Inferior parietal cortex (tissue), 1 donor: ENCODE results near the gene THRSP.
A peak's percentile ranks its signal among the peaks of the same experiment; 100 is the strongest.
"Not testable (repeated sequence)": the region's sequence is repeated elsewhere in the genome, so short reads cannot be mapped to it uniquely, and the experiment has no call there.

Experiments used
- DNase-seq: peaks from one replicate; pipeline ENCODE4 v3.0.0-alpha.2; 2016; ENCODE audit errors: extremely low spot score

THRSP gene

GRCh38 chr11:78039391-78039918 lies 24.2 kb upstream of the THRSP start:
- no peak for DNase-seq

- peak; percentile 36 for DNase-seq
Observed at GRCh38 chr11:78039919-78040671, 23.6 kb upstream of the THRSP start.

- DNase-seq: no peak
Observed at GRCh38 chr11:78040691-78041379, 22.8 kb upstream of the THRSP start.

- DNase-seq: not testable (repeated sequence)
Observed at GRCh38 chr11:78041380-78041719, 22.3 kb upstream of the THRSP start.

- no peak for DNase-seq
Observed at GRCh38 chr11:78041843-78042440, 21.7 kb upstream of the THRSP start.

- DNase-seq: no peak
Observed at GRCh38 chr11:78044706-78045105, 19.0 kb upstream of the THRSP start.

- DNase-seq: peak; percentile 86
Observed at GRCh38 chr11:78045851-78046485, 17.7 kb upstream of the THRSP start.

- no peak for DNase-seq
Observed at GRCh38 chr11:78046486-78046854, 17.2 kb upstream of the THRSP start.

- no peak for DNase-seq
Observed at GRCh38 chr11:78048561-78048960, 15.1 kb upstream of the THRSP start.

- DNase-seq: no peak
Observed at GRCh38 chr11:78049348-78049747, 14.3 kb upstream of the THRSP start.

GRCh38 chr11:78050964-78051831 lies 12.5 kb upstream of the THRSP start:
- DNase-seq: no peak

- DNase-seq: no peak
Observed at GRCh38 chr11:78054971-78055370, 8.7 kb upstream of the THRSP start.

GRCh38 chr11:78056093-78056492 lies 7.6 kb upstream of the THRSP start:
- DNase-seq: no peak

- DNase-seq: no peak
Observed at GRCh38 chr11:78057462-78058055, 6.1 kb upstream of the THRSP start.

- not testable (repeated sequence) for DNase-seq
Observed at GRCh38 chr11:78059749-78060328, 3.8 kb upstream of the THRSP start.

- no peak for DNase-seq
Observed at GRCh38 chr11:78060533-78060932, 3.1 kb upstream of the THRSP start.

GRCh38 chr11:78061088-78061920 lies 2.4 kb upstream of the THRSP start:
- DNase-seq: no peak

GRCh38 chr11:78061921-78062311 lies 1.7 kb upstream of the THRSP start:
- DNase-seq: no peak

- no peak for DNase-seq
Observed at GRCh38 chr11:78062671-78063070, 990 bp upstream of the THRSP start.

- no peak for DNase-seq
Observed at GRCh38 chr11:78065203-78065602, 1.5 kb downstream of the THRSP start.
